ENCODE measurements around the gene C19orf81.
"Not testable (repeated sequence)": the region's sequence is repeated elsewhere in the genome, so short reads cannot be mapped to it uniquely, and the experiment has no call there.

Gene C19orf81

GRCh38 chr19:50649433-50650391, at the start of gene C19orf81:
Gene C19orf81 (plus strand): TSS chr19:50649445. CDS start chr19:50649445, 0 bp downstream.
- no peak for DNase-seq (ENCODE audit: low read depth in 2 of 2)

GRCh38 chr19:50601407-50602088, 47.7 kb upstream of the C19orf81 start:
- DNase-seq (ENCODE audit: low read depth in 2 of 2), result no peak

- no peak for DNase-seq (ENCODE audit: low read depth in 2 of 2)
These were observed 47.2 kb upstream of the C19orf81 start for GRCh38 chr19:50602089-50602422.

- no peak for DNase-seq (ENCODE audit: low read depth in 2 of 2)
These were observed 46.7 kb upstream of the C19orf81 start for GRCh38 chr19:50602496-50602895.

GRCh38 chr19:50602935-50603334, 46.3 kb upstream of the C19orf81 start:
- no peak for DNase-seq (ENCODE audit: low read depth in 2 of 2)

GRCh38 chr19:50604264-50605073, 44.8 kb upstream of the C19orf81 start:
- DNase-seq (ENCODE audit: low read depth in 2 of 2), result peak in 1 of 2 donors; percentile 14

- not testable (repeated sequence) for DNase-seq (ENCODE audit: low read depth in 2 of 2)
These were observed 43.0 kb upstream of the C19orf81 start for GRCh38 chr19:50606059-50606836.

- DNase-seq (ENCODE audit: low read depth in 2 of 2), result no peak
These were observed 41.9 kb upstream of the C19orf81 start for GRCh38 chr19:50607388-50607787.

- DNase-seq (ENCODE audit: low read depth in 2 of 2), result peak; percentile 81 to 89
These were observed 41.1 kb upstream of the C19orf81 start for GRCh38 chr19:50607874-50608785.

- not testable (repeated sequence) for DNase-seq (ENCODE audit: low read depth in 2 of 2)
These were observed 36.5 kb upstream of the C19orf81 start for GRCh38 chr19:50612504-50613404.

GRCh38 chr19:50618379-50618778, 30.9 kb upstream of the C19orf81 start:
- DNase-seq (ENCODE audit: low read depth in 2 of 2), result not testable (repeated sequence)

GRCh38 chr19:50619184-50619583, 30.1 kb upstream of the C19orf81 start:
- DNase-seq (ENCODE audit: low read depth in 2 of 2), result not testable (repeated sequence)

GRCh38 chr19:50620394-50620906, 28.8 kb upstream of the C19orf81 start:
- not testable (repeated sequence) for DNase-seq (ENCODE audit: low read depth in 2 of 2)

GRCh38 chr19:50624949-50625600, 24.2 kb upstream of the C19orf81 start:
- no peak for DNase-seq (ENCODE audit: low read depth in 2 of 2)

GRCh38 chr19:50626011-50626410, 23.2 kb upstream of the C19orf81 start:
- DNase-seq (ENCODE audit: low read depth in 2 of 2), result no peak

- no peak for DNase-seq (ENCODE audit: low read depth in 2 of 2)
These were observed 22.4 kb upstream of the C19orf81 start for GRCh38 chr19:50626795-50627194.

GRCh38 chr19:50628146-50628545, 21.1 kb upstream of the C19orf81 start:
- no peak for DNase-seq (ENCODE audit: low read depth in 2 of 2)

GRCh38 chr19:50628551-50628950, 20.7 kb upstream of the C19orf81 start:
- no peak for DNase-seq (ENCODE audit: low read depth in 2 of 2)
